Kidney glomerular epithelial cell (primary cell): ENCODE data around the gene SLC35B2.
"Not testable (repeated sequence)": the region's sequence is repeated elsewhere in the genome, so short reads cannot be mapped to it uniquely, and the experiment has no call there.

Experiments
- DNase-seq: peaks from one replicate; lab custom pipeline; 2025; lab: John Stamatoyannopoulos, UW

SLC35B2 gene

DNA sequence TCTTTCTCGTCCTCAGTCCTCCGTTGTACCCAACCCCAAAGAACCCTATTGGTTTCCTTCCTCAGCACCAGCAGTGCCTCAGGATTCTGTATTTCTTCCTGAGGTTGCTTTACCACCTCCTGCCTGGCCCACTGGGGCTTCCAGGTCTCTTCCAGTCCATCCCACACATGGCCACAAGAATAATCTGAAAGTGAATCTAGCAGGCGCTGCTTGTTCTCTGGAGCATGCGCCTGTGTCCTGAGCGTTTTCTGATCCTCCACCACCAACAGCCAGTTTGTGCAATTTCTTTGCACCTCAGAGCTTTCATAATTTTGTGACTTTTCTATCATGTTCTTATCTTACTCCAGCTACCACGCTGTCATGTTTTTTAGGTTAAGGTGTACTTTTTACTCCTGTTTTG lies 22.1 kb downstream of the SLC35B2 start:
- DNase-seq: no peak

DNA sequence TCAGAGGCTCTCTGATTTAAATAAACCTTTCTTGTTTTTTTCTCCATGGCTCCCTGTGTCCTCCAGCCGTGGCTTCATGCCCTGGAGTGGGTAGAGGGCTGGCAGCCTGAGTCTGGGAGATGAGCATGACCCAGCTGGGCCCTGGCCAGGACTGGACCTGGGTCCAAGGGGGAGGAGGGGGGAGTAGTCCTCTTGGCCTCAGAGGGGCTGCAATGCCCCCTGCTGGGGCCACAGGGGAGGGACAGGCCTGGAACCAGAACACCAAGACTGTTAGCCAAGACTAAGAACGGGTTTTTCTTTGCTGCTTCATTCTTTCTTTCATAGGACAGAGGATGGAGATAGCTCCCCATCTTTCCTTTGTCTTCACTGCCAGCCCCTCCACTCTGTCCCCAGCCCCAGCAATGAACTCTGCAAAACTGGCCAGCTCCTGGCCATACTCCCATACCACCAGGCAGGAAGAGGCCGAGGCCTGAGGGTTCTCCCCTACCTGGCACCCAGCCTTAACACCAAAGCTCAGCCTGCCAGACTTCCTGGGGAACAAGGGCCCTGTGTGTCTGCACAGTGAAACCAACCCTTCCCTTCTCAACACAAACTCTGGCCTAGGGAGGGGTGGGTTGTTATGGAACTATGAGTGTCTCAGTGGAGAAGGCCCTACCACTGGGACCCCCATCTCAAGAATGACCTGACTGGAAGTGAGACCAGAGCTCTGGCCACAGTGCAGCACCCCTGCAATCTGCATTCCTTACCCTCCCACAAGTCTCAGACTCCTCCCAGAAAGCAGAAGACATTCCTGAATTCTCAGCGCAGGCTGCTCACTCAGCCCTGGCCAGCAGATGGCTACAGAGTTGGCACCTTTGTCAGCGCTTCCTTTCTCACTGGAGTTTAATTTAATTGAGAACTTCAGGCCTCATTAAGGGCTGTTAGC lies 23.0 kb downstream of the SLC35B2 start:
- DNase-seq: peak; percentile 86

DNA sequence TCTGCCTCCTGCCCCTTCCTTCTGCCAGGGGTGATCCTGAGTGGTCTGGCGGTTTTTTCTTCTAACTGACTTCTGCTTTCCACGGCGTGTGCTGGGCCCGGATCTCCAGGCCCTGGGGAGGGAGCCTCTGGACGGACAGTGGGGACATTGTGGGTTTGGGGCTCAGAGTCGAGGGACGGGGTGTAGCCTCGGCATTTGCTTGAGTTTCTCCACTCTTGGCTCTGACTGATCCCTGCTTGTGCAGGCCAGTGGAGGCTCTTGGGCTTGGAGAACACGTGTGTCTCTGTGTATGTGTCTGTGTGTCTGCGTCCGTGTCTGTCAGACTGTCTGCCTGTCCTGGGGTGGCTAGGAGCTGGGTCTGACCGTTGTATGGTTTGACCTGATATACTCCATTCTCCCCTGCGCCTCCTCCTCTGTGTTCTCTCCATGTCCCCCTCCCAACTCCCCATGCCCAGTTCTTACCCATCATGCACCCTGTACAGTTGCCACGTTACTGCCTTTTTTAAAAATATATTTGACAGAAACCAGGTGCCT lies 23.7 kb downstream of the SLC35B2 start:
- DNase-seq: no peak

DNA sequence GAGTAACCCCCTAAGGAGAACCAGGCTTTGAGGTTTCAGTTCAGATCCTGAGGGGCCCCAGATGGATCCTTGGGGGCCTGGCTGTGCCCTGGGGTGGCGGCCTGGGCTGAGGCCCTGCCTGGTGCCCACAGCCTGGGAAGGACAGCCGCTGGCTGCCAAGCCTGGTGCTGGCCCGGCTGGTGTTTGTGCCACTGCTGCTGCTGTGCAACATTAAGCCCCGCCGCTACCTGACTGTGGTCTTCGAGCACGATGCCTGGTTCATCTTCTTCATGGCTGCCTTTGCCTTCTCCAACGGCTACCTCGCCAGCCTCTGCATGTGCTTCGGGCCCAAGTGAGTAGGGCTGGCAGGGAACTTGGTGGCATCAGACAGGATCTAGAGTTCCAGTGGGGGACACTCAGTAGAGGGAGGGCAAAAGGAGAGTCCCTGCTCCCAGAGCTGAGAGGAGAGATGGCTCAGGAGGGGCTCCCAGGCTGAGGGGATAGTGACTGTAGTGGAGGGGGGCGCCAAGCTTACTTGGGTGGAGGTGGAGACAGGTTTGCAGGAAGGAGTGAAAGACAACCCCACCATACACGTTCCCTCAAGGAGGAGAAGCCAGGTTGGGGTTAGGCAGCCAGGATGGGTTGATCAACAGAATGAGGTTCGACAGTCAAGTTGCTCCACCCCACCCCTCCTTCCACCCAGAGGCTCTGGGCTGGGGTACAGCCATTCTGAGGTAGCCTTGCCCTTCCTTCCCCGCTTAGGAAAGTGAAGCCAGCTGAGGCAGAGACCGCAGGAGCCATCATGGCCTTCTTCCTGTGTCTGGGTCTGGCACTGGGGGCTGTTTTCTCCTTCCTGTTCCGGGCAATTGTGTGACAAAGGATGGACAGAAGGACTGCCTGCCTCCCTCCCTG lies 24.4 kb downstream of the SLC35B2 start:
- no peak for DNase-seq

DNA sequence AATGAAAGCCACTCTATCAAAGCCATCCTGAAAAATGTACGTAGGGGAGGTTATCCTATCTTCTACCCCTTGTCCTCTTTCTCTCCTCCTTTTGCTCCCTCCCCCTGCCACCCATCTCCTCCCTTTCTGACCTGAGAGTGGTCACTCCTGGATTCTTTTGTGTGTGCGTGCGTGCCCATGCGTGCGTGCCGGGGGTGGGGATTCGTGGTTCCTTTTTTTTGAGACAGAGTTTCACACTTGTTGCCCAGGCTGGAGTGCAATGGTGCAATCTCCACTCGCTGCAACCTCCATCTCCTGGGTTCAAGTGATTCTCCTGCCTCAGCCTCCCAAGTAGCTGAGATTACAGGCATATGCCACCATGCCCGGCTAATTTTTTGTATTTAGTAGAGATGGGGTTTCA lies 25.9 kb downstream of the SLC35B2 start:
- DNase-seq: not testable (repeated sequence)

DNA sequence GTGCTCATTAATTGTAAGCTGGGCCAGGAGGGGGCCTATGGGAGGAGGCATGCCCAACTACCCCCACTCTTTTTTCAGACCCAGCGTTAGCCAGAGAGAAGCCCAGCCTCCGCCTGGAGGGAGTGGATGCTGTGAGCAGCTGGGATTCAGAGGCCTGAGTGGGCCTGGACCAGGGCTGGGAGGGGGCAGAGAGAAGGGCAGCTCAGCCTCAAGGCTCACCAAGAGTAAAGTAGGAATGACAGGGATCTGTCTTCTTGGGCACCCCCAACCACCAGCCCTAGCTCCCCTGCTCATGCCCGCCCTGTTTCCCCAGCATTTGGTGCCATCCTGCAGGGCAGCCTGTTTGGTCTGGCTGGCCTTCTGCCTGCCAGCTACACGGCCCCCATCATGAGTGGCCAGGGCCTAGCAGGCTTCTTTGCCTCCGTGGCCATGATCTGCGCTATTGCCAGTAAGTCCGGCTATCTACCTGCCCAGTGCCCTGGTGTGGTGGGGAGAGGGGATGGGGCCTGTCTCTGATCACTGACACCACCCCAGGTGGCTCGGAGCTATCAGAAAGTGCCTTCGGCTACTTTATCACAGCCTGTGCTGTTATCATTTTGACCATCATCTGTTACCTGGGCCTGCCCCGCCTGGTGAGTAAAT lies 27.2 kb downstream of the SLC35B2 start:
- no peak for DNase-seq

DNA sequence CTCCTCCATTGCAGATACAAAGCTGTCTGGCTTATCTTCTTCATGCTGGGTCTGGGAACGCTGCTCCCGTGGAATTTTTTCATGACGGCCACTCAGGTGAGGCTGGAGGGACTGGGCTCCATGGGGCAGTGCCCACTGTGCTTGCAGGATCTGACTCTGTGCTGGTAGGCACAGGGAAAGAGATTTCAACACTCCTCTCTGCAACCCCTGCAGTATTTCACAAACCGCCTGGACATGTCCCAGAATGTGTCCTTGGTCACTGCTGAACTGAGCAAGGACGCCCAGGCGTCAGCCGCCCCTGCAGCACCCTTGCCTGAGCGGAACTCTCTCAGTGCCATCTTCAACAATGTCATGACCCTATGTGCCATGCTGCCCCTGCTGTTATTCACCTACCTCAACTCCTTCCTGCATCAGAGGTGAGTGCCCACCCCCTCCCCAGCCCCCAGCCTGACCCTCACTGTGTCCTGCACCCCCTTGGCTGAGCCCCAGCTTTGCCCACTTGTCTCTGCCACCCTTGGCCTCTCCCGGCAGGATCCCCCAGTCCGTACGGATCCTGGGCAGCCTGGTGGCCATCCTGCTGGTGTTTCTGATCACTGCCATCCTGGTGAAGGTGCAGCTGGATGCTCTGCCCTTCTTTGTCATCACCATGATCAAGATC lies 27.8 kb downstream of the SLC35B2 start:
- no peak for DNase-seq

DNA sequence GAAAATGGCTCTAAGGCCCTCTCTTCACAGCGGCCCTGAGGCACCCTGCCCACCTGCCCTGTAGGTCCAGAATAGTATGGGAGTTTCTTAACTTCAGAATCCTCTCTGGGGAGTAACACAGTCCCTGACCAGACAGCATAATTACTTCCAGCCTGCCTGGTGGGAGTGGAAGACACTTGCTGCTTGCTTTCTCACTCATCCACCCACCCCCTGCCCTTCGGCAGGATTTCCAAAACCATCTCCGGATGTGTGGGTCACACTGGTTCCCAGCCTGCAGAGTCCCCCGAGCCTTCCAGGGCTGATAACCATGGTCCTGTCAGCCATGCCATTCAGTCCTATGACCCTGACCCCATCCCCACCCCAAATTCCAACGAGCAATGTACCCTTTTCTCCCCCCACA lies 28.5 kb downstream of the SLC35B2 start:
- no peak for DNase-seq

DNA sequence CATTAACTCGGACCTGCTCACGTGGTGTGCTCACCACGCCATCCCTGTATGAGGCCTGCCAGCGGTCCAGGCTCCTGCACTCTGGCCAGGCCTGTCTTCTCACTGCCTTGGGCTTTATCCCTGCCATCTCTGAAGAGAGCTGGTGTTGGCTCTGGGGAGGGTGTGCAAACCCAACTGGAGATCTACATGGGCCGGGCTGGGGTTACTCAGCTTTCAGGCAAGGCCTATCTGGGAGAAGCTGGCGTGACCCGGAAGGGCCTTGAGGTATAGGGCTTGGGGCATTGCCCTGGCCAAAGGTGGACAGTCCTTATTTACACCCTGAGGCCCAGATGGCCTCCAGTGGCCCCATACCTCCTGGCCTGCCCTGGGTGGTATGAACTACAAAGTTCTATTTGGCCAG lies 28.9 kb downstream of the SLC35B2 start:
- no peak for DNase-seq

DNA sequence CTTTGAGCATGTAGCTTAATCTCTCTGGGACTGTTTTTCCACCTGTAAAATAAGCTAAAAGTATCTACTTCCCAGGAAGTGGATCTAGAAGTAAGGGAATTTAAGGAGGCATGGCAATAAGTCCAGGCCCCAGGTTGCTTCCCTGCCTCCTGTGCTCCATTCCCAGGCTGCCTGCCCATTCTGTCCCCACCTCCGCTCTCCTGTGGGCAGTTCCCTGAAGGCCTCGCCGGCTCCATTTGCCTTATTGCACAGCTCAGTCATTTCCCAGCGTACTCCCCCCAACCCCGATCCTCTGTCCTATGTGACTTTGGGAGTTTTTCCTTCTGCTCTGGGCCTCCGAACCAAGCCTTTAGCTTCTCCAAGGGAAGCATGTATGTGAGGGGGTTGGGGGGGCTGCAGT lies 29.3 kb downstream of the SLC35B2 start:
- DNase-seq: no peak

DNA sequence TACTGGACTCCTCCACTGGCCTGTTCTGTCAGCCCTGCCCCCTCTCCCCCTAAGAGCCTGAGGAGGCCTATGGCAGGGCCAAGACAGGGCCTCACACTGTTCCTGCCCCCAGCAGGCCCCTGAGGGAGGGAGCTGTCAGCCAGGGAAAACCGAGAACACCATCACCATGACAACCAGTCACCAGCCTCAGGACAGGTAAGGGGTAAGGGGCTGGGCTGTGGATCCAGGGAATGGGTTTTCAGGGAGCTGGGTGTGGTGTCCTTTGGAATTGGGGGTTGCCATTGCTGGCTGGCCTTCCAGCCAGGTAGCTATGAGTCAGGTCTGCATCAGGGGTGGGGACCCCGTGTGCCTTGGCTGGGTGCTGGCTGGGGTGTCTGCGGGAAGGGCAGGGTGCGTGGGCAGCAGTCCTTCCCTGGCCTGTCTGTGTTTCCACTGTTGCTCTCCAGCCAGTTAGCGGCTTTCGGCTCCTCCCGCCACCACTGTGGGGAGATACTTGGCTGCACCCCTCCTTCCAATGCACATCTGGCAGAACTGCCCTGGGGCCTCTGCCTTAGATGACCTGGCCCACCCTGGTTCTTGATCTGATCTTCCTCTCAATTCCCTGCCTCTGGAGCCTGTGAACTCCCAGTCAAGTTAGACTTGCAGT lies 30.1 kb downstream of the SLC35B2 start:
- DNase-seq: no peak

DNA sequence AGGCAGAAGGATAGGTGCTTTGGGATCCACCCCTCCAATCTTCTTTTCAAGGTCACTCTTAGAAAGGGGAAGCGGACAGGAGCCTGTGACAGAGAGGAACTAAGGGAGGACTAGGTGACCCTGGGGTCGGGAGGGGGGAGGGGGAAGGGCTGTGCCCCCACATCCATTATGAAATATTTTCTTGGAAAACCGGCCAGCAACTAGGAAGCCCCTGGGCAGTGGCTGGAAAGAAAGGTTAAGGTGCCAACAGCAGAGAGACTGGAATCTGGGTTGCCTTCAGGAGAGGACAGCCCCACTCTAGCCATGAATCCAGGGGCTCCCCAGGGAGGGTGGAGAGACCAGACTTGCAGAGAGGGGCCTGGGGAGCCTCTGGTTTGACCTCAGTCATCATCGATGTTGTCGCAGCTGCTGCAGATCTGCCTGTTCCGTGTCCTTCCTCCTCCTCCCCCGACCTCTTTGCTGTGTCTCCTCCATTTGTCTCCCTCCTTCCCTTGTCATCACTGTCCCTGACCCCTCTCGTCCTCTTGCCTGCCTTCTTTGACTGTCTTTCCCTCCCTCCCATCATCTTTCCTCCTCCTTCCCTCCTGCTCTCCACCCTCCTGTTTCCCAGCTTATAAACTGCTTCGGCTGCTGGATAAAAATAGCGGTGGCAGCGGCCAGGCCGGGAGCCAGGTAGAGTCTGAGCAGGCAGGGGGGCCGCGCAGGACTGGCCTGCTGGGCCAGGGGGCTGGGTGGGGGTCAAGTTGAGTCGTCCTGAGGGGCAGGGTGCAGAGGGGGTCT lies 30.8 kb downstream of the SLC35B2 start:
- no peak for DNase-seq

DNA sequence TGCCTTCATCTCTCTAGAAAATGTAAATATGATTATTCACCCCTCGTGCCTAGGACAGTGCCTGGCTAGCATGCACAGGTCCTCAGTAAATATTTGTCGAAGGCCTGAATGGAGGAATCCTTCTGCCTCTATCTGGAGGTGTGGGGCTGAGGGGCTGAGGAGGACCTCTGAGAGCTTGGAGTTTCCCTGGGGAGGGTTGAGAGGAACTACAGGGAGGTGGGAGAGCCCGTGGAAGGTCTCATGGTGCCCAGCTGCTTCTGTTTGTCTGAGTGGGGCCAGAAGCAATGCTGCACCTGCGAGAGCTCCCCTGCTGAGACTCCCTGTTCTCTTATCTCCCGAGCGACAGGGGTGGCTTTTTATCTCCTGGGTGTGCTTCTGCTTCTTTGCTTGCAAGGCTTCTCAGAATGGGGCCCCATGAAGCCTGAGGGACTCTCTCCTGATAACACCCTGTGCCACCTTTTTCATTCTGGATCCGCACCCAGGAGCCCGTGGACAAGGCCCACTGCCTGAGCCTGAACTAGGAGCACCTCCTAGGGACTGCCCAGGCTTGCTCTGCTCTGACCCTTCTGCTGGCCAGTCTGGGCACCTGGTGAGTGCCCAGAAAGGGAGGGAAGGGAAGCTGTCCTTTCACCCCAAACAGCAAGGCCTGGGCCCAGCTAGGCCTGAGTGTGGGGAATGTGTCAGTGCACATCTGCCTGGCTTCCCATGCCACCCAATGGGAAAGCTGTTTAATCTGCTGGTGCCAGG lies 31.6 kb downstream of the SLC35B2 start:
- no peak for DNase-seq

DNA sequence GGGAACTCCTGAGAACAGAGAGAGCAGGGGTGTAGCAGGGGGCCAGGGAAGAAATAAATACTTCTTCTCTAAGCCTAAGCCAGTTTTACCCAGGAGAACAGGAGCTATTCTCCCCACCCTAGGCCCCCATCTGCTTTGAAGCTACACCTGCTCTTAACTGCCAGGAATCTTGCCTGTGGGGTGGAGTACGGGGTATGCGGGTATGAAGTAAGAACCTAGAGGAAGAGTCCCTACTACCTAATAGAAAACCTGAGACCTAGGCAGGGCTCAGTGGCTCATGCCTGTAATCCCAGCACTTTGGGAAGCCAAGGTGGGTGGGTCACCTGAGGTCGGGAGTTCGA lies 32.4 kb downstream of the SLC35B2 start:
- DNase-seq: no peak

DNA sequence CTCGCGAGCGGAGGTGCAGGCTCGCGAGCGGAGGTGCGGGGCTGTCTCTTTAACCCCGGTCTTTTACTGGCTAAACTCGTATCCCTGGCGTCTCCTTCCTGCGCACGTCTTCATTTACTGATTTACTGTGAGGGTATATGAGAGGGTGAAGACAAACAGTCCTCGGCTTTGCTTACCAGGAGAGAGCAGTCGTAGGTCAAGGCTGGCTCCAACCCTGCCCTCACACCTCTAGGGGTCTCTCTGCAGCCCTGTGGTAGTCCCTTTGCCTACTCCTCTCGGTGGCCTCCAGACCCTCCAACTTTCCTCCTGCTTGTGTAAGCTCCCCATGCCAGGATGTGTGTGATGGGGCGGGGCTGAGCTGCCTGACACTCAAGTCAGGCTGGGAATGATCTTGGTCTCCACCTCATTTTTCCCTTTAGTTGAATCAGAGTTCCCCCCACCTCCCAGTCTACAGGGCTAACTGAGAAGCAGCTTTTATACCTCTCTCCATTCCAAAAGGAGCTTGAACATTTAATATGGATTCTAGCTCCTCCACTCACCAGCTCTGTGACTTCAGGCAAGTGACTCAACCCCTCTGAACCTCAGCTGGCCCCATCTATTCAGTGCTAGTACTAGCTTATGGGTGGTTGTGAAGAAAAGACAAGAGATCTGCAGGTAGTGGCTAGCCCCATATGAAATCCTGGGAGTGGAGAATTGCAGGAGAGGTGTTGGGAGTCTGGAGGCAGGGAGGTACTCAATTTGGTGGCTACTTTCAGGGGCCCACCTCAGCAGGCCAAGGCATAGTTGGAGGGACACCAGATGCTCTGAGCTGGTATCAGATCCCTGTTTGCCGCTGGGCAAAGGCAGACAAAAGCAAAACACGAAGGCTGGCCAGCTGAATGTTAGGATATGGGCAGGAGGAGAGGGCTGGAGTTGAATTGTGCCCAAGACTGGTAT lies 33.0 kb downstream of the SLC35B2 start:
- DNase-seq: no peak

DNA sequence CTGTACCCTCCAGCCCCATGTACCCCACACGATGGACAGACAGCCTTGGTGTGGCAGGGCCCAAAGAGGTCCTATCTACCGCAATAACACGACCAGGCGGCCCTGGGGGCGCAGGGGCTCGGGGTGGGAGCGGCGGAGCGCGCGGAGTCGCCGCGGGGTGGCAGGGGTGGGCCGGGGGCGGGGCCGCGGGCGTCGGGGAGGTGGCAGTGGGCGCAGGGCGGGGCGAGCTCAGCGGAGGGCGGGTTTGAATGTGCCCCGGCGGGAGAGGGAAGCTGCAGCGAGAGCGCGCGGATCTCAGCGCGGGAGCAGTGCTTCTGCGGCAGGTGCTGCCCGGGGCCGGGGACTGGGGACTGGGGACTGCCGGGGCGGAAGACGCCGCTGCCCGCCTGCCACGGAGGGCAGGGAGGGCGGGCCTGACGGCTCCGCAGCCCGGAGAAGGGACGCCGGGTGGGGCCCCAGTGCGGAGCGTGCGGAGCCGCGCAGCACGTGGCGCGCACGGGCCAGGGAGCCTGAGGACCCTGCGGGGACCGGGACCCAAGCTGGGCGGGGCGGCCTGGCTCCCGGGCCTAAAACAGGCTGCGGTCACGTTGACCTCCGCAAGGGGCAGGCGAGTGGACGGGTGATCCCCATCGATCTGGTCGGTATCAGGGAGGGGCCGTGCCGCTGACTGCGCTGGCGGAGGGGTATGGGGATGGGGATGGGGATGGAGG lies 33.9 kb downstream of the SLC35B2 start, which contains the start of gene SLC29A1:
SLC29A1 (plus strand) TSS at position 277 of the 710 bp plus-strand sequence. CDS start 3,719 bp downstream, outside the sequence.
- peak; percentile 49 for DNase-seq

DNA sequence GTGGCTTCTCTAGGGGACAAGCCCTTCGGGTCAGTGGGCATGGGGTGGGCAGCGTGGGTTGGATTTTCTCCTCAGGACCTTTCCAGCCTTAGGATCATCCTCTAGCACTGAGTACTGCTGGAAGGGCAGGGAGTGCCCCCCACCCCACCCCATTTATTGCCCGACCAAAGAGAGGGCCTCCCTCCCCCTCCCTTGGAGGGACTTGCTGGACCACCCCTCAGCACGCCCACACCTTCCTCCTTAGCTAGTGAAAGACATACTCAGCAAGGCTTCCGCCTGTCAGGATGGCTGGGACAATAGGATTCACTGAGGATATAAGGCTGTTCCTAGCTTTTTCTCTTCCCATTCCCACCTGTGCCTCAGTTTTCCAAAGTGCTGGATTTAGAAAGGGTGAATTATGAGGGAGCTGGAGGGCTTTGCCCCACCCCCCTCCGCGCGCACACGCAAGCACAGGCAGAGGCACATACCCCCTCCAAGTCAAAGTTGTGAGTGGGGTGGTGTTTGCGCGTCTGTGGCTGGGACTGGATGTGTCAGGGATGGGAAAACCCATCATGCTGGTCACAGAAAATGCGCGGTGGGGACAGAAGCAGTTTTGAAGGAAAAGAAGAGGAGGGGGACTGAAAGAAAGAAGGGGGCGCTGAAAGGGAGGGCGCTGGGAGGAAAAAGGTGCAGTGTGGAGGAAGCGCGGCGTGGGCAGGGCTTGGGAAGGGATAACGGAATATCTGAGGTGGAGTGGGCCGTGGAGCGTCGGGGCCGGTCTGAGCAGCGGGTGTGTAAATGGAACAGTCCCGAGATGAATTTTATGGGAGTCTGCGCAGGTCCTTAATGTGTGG lies 34.6 kb downstream of the SLC35B2 start:
- no peak for DNase-seq
